Mesenchymal stem cell (in vitro differentiated cells and primary cell): ENCODE data around the gene MRPL27.
"Not testable (repeated sequence)": the region's sequence is repeated elsewhere in the genome, so short reads cannot be mapped to it uniquely, and the experiment has no call there.

ENCODE experiments used
- DNase-seq: peaks from one replicate; pipeline ENCODE4 v3.0.0-alpha.2; 2013
- H2AFZ ChIP-seq: one replicate; pipeline ENCODE4 v1.6.1; 2013; ENCODE audit warnings: low read depth, mild to moderate bottlenecking, control low read depth, inconsistent platforms, low read length, moderate library complexity
- H2AK5ac ChIP-seq: 2 replicates; pipeline ENCODE4 v1.6.1; 2013; ENCODE audit warnings: low read length, moderate library complexity, mild to moderate bottlenecking, inconsistent platforms; ENCODE audit not compliant: severe bottlenecking
- H2BK120ac ChIP-seq: one replicate; pipeline ENCODE4 v1.6.1; 2013; ENCODE audit warnings: low read depth, mild to moderate bottlenecking, inconsistent platforms, low read length, moderate library complexity
- H2BK12ac ChIP-seq, 2 experiments: one replicate each; pipeline ENCODE4 v1.6.1; 2013; ENCODE audit warnings: inconsistent platforms in 2 of 2, low read length in 2 of 2, mild to moderate bottlenecking in 2 of 2, moderate library complexity in 2 of 2, control low read depth in 1 of 2
- H2BK15ac ChIP-seq: one replicate; pipeline ENCODE4 v1.6.1; 2013; ENCODE audit warnings: mild to moderate bottlenecking, low read depth, inconsistent platforms; ENCODE audit not compliant: poor library complexity, severe bottlenecking
- H2BK5ac ChIP-seq: 2 replicates; pipeline ENCODE4 v1.6.1; 2013; ENCODE audit warnings: low read depth, mild to moderate bottlenecking, low read length, control low read depth, inconsistent platforms; ENCODE audit not compliant: poor library complexity, severe bottlenecking
- H3K14ac ChIP-seq, 2 experiments: one replicate each; pipeline ENCODE4 v1.6.1; 2013; ENCODE audit warnings: inconsistent platforms in 2 of 2, low read length in 2 of 2, control low read depth in 1 of 2, mild to moderate bottlenecking in 1 of 2, moderate library complexity in 1 of 2
- H3K18ac ChIP-seq, 2 experiments: one replicate each; pipeline ENCODE4 v1.6.1; 2013; ENCODE audit warnings: inconsistent platforms in 2 of 2, low read length in 2 of 2, control low read depth in 1 of 2, low read depth in 1 of 2, mild to moderate bottlenecking in 1 of 2
- H3K23ac ChIP-seq, 2 experiments: one replicate each; pipeline ENCODE4 v1.6.1; 2013; ENCODE audit warnings: inconsistent platforms in 2 of 2, low read length in 2 of 2, mild to moderate bottlenecking in 2 of 2, moderate library complexity in 2 of 2, control low read depth in 1 of 2
- H3K27ac ChIP-seq: 2 replicates; pipeline ENCODE4 v1.5.1; 2013; ENCODE audit warnings: mild to moderate bottlenecking, moderate library complexity, low read length, control low read depth, inconsistent platforms; ENCODE audit not compliant: poor library complexity, severe bottlenecking
- H3K27me3 ChIP-seq, 2 experiments: 2 replicates each; pipeline versions ENCODE4 v1.6.1 to v1.7.0; 2013; ENCODE audit warnings: low read length in 2 of 2, mild to moderate bottlenecking in 2 of 2, moderate library complexity in 2 of 2, control low read depth in 1 of 2, inconsistent platforms in 1 of 2; ENCODE audit not compliant: control insufficient read depth in 1 of 2, insufficient read depth in 1 of 2
- H3K36me3 ChIP-seq, 2 experiments: 2 replicates each; pipeline versions ENCODE4 v1.6.1 to v1.7.0; 2013; ENCODE audit warnings: low read length in 2 of 2, control low read depth in 1 of 2, inconsistent platforms in 1 of 2, low read depth in 1 of 2, mild to moderate bottlenecking in 1 of 2; ENCODE audit not compliant: insufficient read depth in 2 of 2, control insufficient read depth in 1 of 2
- H3K4ac ChIP-seq, 2 experiments: one replicate each; pipeline ENCODE4 v1.6.1; 2013; ENCODE audit warnings: inconsistent platforms in 2 of 2, low read length in 2 of 2, mild to moderate bottlenecking in 2 of 2, moderate library complexity in 2 of 2, control low read depth in 1 of 2, low read depth in 1 of 2
- H3K4me1 ChIP-seq: 2 replicates; pipeline ENCODE4 v1.6.1; 2013; ENCODE audit warnings: low read depth, low read length, control low read depth; ENCODE audit not compliant: control insufficient read depth, insufficient read depth
- H3K4me2 ChIP-seq: 2 replicates; pipeline ENCODE4 v1.6.1; 2013; ENCODE audit warnings: low read length, mild to moderate bottlenecking, inconsistent platforms; ENCODE audit not compliant: poor library complexity, severe bottlenecking
- H3K4me3 ChIP-seq, 2 experiments: 2 replicates each; pipeline versions ENCODE4 v1.5.1 to v1.7.0; 2013; ENCODE audit warnings: low read length in 2 of 2, mild to moderate bottlenecking in 2 of 2, control low read depth in 1 of 2, low read depth in 1 of 2; ENCODE audit not compliant: insufficient read depth in 1 of 2
- H3K79me1 ChIP-seq: replicated peaks from 2 replicates; pipeline ENCODE4 v1.6.1; 2013; ENCODE audit warnings: mild to moderate bottlenecking, control low read depth, low read length, inconsistent platforms; ENCODE audit not compliant: poor library complexity, severe bottlenecking
- H3K9ac ChIP-seq: 2 replicates; pipeline ENCODE4 v1.7.0; 2013; ENCODE audit warnings: mild to moderate bottlenecking, low read length, moderate library complexity
- H3K9me3 ChIP-seq: 2 replicates; pipeline ENCODE4 v1.7.0; 2013; ENCODE audit warnings: mild to moderate bottlenecking, low read length; ENCODE audit not compliant: control insufficient read depth
- H4K8ac ChIP-seq: one replicate; pipeline ENCODE4 v1.6.1; 2013; ENCODE audit warnings: inconsistent platforms, mild to moderate bottlenecking, low read length, moderate library complexity
- H4K91ac ChIP-seq: one replicate; pipeline ENCODE4 v1.6.1; 2013; ENCODE audit warnings: mild to moderate bottlenecking, low read length, inconsistent platforms
- WGBS: methylation state at CpG from one replicate; pipeline ENCODE4 v1.1.7; 2013; ENCODE audit warnings: mixed read lengths; 5-methylcytosine and 5-hydroxymethylcytosine counted together

MRPL27 gene

GRCh38 chr17:50420419-50421112 lies 47.6 kb upstream of the MRPL27 start:
- 95% methylated on average over 6 of the region's 6 CpGs for WGBS
- Histone ChIP-seq H3K36me3 (no peaks in the 10 kb centered on the region), H2BK5ac (no peak overlapping the region), H3K14ac (peak overlapping the region in 1 of 2 experiments; percentile 15), H3K27ac (no peak overlapping the region), H2AFZ (no peak overlapping the region), H4K8ac (no peak overlapping the region), H3K4ac (no peak overlapping the region), H3K4me2 (no peak overlapping the region), H3K27me3 (no peaks in the 10 kb centered on the region), H2BK120ac (no peak overlapping the region), H2BK12ac (no peak overlapping the region), H3K23ac (no peak overlapping the region), H3K4me1 (peaks cover 18% of the 10 kb centered on the region), H3K4me3 (peak overlapping the region in 1 of 2 experiments; percentile 70), H3K9ac (peak overlapping the region; percentile 83), H3K18ac (no peak overlapping the region), H4K91ac (no peak overlapping the region), H3K79me1 (no peaks in the 10 kb centered on the region), H2BK15ac (no peak overlapping the region), H2AK5ac (no peak overlapping the region), H3K9me3 (no peaks in the 10 kb centered on the region)
- DNase-seq, result no peak

- not testable (repeated sequence) for H4K91ac ChIP-seq, H3K27me3 ChIP-seq, DNase-seq, H3K9ac ChIP-seq, H3K9me3 ChIP-seq, H3K4me1 ChIP-seq, H2AK5ac ChIP-seq, H2AFZ ChIP-seq, H3K4me2 ChIP-seq, H3K23ac ChIP-seq, H3K14ac ChIP-seq, H2BK120ac ChIP-seq, H3K36me3 ChIP-seq, H3K18ac ChIP-seq, H3K4ac ChIP-seq, H3K4me3 ChIP-seq, H2BK5ac ChIP-seq, H3K79me1 ChIP-seq, H3K27ac ChIP-seq, H2BK15ac ChIP-seq, H4K8ac ChIP-seq, H2BK12ac ChIP-seq
- 96% methylated on average over 10 of the region's 10 CpGs for WGBS
Measured at GRCh38 chr17:50419577-50419976, 46.6 kb upstream of the MRPL27 start.

GRCh38 chr17:50414808-50415207 lies 41.8 kb upstream of the MRPL27 start:
- Histone ChIP-seq H3K36me3 (no peaks in the 10 kb centered on the region), H3K27ac (no peak overlapping the region), H2AFZ (no peak overlapping the region), H3K4me2 (no peak overlapping the region), H3K79me1 (no peaks in the 10 kb centered on the region), H3K4me1 (no peaks in the 10 kb centered on the region), H3K27me3 (no peaks in the 10 kb centered on the region), H2BK12ac (no peak overlapping the region), H3K9ac (no peak overlapping the region), H3K4ac (no peak overlapping the region), H3K18ac (no peak overlapping the region), H4K91ac (no peak overlapping the region), H4K8ac (no peak overlapping the region), H3K9me3 (no peaks in the 10 kb centered on the region), H3K14ac (no peak overlapping the region), H2AK5ac (no peak overlapping the region), H3K23ac (no peak overlapping the region), H2BK15ac (no peak overlapping the region), H2BK5ac (no peak overlapping the region), H2BK120ac (no peak overlapping the region), H3K4me3 (no peak overlapping the region)
- WGBS, result 61% methylated on average over 3 of the region's 3 CpGs
- no peak for DNase-seq

- Histone ChIP-seq H3K79me1 (no peaks in the 10 kb centered on the region), H3K4me1 (peaks cover 2% of the 10 kb centered on the region), H3K27me3 (no peaks in the 10 kb centered on the region), H4K91ac (no peak overlapping the region), H4K8ac (no peak overlapping the region), H3K18ac (no peak overlapping the region), H3K14ac (no peak overlapping the region), H2BK12ac (no peak overlapping the region), H2BK5ac (no peak overlapping the region), H3K9me3 (no peaks in the 10 kb centered on the region), H3K4ac (no peak overlapping the region), H3K4me2 (no peak overlapping the region), H3K4me3 (no peak overlapping the region), H3K27ac (no peak overlapping the region), H3K23ac (no peak overlapping the region), H3K36me3 (no peaks in the 10 kb centered on the region), H2BK120ac (no peak overlapping the region), H2AK5ac (no peak overlapping the region), H2BK15ac (no peak overlapping the region), H3K9ac (no peak overlapping the region), H2AFZ (no peak overlapping the region)
- WGBS, result 100% methylated on average over 1 of the region's 4 CpGs
- DNase-seq, result no peak
Measured at GRCh38 chr17:50412188-50412732, 39.3 kb upstream of the MRPL27 start.
